K562 (cell line): ENCODE results near the gene TCL1B. TPM values are rescaled to one million over a fixed set of nuclear protein-coding genes. Genes with fewer than 3 reads are reported as not detected.

Source experiments
- ATAC-seq: fragments of 200-7000 bp; cut with Tn5 transposase; 3 replicates; pipeline ENCODE4 v1.9.1; 2020; ENCODE audit warnings: moderate library complexity
- BruUV-seq: library from RNA; stranded (reverse); fragments of 400-500 nt; replicated peaks from 2 replicates; lab custom pipeline; 2021; lab: Mats Ljungman, UMichigan
- CTCF ChIA-PET: fragments of 300-600 bp; formaldehyde crosslinking; extraction: SDS; loops from one replicate; lab custom pipeline; 2021; ENCODE audit warnings: low intra/inter-chr PET ratio; lab: Yijun Ruan, JAX
- POLR2A ChIA-PET: fragments of 300-600, 350-650 bp; sonication (Branson Sonifier 250); formaldehyde crosslinking; extraction: SDS; loops from one replicate; lab custom pipeline; 2021; ENCODE audit warnings: antibody characterized with exemption, inconsistent platforms; lab: Yijun Ruan, JAX
- DNase-seq, 4 experiments: peaks; one replicate each; pipeline versions ENCODE4 v3.0.0 to v3.0.0-alpha.2; 2011 to 2018; ENCODE audit warnings: low spot score in 3 of 4, mixed read lengths in 3 of 4; ENCODE audit errors: extremely low read depth in 1 of 4
- FAIRE-seq: peaks from 2 replicates; lab custom pipeline; 2011; peaks lifted over from hg19 to GRCh38; lab: Jason Lieb, UNC
- H2AFZ ChIP-seq: 2 replicates; pipeline ENCODE4 v1.6.0; 2011; ENCODE audit warnings: low read depth, low read length, control low read depth, inconsistent platforms
- H3K27ac ChIP-seq: fragments of 200-600 bp; 3 replicates; pipeline ENCODE4 v1.8.0; 2011; ENCODE audit warnings: low read depth, mild to moderate bottlenecking, control low read depth, inconsistent platforms, low read length, moderate library complexity, mixed read lengths; ENCODE audit errors: extremely low read depth
- H3K27me3 ChIP-seq, 2 experiments: fragments of 300-600 bp in 1 of 2; 2 replicates in 1 of 2; 3 replicates in 1 of 2; pipeline versions ENCODE4 v1.6.0 to v1.8.0; 2011; ENCODE audit warnings: inconsistent platforms in 2 of 2, low read length in 2 of 2, mild to moderate bottlenecking in 1 of 2, mixed read lengths in 1 of 2, moderate library complexity in 1 of 2; ENCODE audit not compliant: control insufficient read depth in 2 of 2, insufficient read depth in 2 of 2
- H3K36me3 ChIP-seq: fragments of 300-600 bp; 3 replicates; pipeline ENCODE4 v1.8.0; 2011; ENCODE audit warnings: mild to moderate bottlenecking, low read length, inconsistent platforms; ENCODE audit not compliant: control insufficient read depth, insufficient read depth
- H3K4me1 ChIP-seq, 2 experiments: fragments of 200-600 bp in 1 of 2; replicated peaks in 1 of 2; 2 replicates in 1 of 2; 3 replicates in 1 of 2; pipeline versions ENCODE4 v1.5.1 to v1.8.0; 2011; ENCODE audit warnings: inconsistent platforms in 2 of 2, low read length in 2 of 2, mild to moderate bottlenecking in 1 of 2, mixed read lengths in 1 of 2, moderate library complexity in 1 of 2; ENCODE audit not compliant: control insufficient read depth in 2 of 2, insufficient read depth in 2 of 2
- H3K4me2 ChIP-seq: 2 replicates; pipeline ENCODE4 v1.6.1; 2011; ENCODE audit warnings: low read length, control low read depth, inconsistent platforms, mixed read lengths; ENCODE audit not compliant: insufficient read depth
- H3K4me3 ChIP-seq: fragments of 200-600 bp; sonication (generic), shearing (Covaris generic); 2 replicates; pipeline ENCODE4 v1.5.1; 2016; ENCODE audit warnings: control low read depth, inconsistent platforms
- H3K79me2 ChIP-seq: fragments of 200-600 bp; 3 replicates; pipeline ENCODE4 v1.8.0; 2011; ENCODE audit warnings: low read length, inconsistent platforms; ENCODE audit not compliant: control insufficient read depth, insufficient read depth
- H3K9ac ChIP-seq, 2 experiments: 2 replicates each; pipeline versions ENCODE4 v1.6.0 to v1.6.1; 2011; ENCODE audit warnings: low read depth in 2 of 2, low read length in 2 of 2, control low read depth in 1 of 2, inconsistent platforms in 1 of 2, mild to moderate bottlenecking in 1 of 2, mixed read lengths in 1 of 2; ENCODE audit not compliant: insufficient read depth in 1 of 2
- H3K9me1 ChIP-seq: one replicate; pipeline ENCODE4 v1.6.0; 2011; ENCODE audit warnings: inconsistent platforms, mild to moderate bottlenecking, low read length, moderate library complexity; ENCODE audit not compliant: control insufficient read depth, insufficient read depth
- H3K9me3 ChIP-seq: replicated peaks from 2 replicates; pipeline ENCODE4 v1.5.1; 2011; ENCODE audit warnings: low read depth, low read length, inconsistent platforms; ENCODE audit not compliant: control insufficient read depth, insufficient read depth
- H4K20me1 ChIP-seq: replicated peaks from 2 replicates; pipeline ENCODE4 v1.6.1; 2011; ENCODE audit warnings: low read length, inconsistent platforms, mixed read lengths; ENCODE audit not compliant: control insufficient read depth, insufficient read depth
- ARNT ChIP-seq, 2 experiments: fragments of 450-650 bp; IDR thresholded peaks; 2 replicates each; pipeline ENCODE4 v1.6.1; 2016; ENCODE audit warnings: mild to moderate bottlenecking in 1 of 2
- ATF1 ChIP-seq, 2 experiments: fragments of 450-650 bp in 1 of 2; IDR thresholded peaks; 2 replicates each; pipeline ENCODE4 v1.6.1; 2016; ENCODE audit warnings: missing compliant biosample characterization in 1 of 2, missing genetic modification characterization in 1 of 2
- CHD4 ChIP-seq: fragments of 200-600 bp; sonication (generic); IDR thresholded peaks from 3 replicates; pipeline ENCODE4 v1.6.1; 2012; ENCODE audit warnings: low read depth, mild to moderate bottlenecking, mixed read lengths, low read length, inconsistent platforms; ENCODE audit not compliant: insufficient read depth, insufficient replicate concordance, poor library complexity, severe bottlenecking
- HIVEP1 ChIP-seq: fragments of 250-450 bp; sonication (Bioruptor Pico); IDR thresholded peaks from 2 replicates; pipeline ENCODE4 v1.4.0; 2020; ENCODE audit warnings: mild to moderate bottlenecking
- MED1 ChIP-seq: sonication (generic); formaldehyde crosslinking; IDR thresholded peaks from 2 replicates; pipeline ENCODE4 v1.8.1; 2023; ENCODE audit warnings: missing genetic modification reagents, borderline replicate concordance
- POLR2G ChIP-seq: fragments of 200-400 bp; formaldehyde crosslinking; IDR thresholded peaks from 2 replicates; pipeline ENCODE4 v1.6.1; 2017; ENCODE audit warnings: low read depth, mild to moderate bottlenecking, antibody characterized with exemption, low read length, moderate library complexity
- PRDM10 ChIP-seq: fragments of 450-650 bp; IDR thresholded peaks from 2 replicates; pipeline ENCODE4 v1.6.1; 2018; ENCODE audit not compliant: partially characterized antibody
- SMAD2 ChIP-seq: fragments of 150-350 bp; IDR thresholded peaks from 2 replicates; pipeline ENCODE4 v1.6.1; 2014; ENCODE audit warnings: low read depth, mild to moderate bottlenecking, low read length
- THAP7 ChIP-seq: fragments of 250-450 bp; sonication (Bioruptor Pico); IDR thresholded peaks from 2 replicates; pipeline ENCODE4 v1.5.0; 2021
- ZBTB1 ChIP-seq: sonication (generic); formaldehyde crosslinking; IDR thresholded peaks from 2 replicates; pipeline ENCODE4 v1.8.1; 2023; ENCODE audit warnings: missing genetic modification reagents, low read depth, mild to moderate bottlenecking, borderline replicate concordance
- ZBTB8A ChIP-seq: fragments of 450-650 bp; IDR thresholded peaks from 2 replicates; pipeline ENCODE4 v1.6.1; 2018; ENCODE audit warnings: mild to moderate bottlenecking, moderate library complexity; ENCODE audit not compliant: partially characterized antibody
- ZC3H11A ChIP-seq: IDR thresholded peaks from 2 replicates; pipeline ENCODE4 v1.6.1; 2012; ENCODE audit warnings: low read depth, low read length, improper control_type of control experiment
- ZNF584 ChIP-seq: fragments of 200-800 bp; sonication (Bioruptor generic); IDR thresholded peaks from 2 replicates; pipeline ENCODE4 v1.6.1; 2016; ENCODE audit warnings: low read depth, mild to moderate bottlenecking, missing genetic modification characterization, missing compliant biosample characterization
- WGBS: fragments of 100-300 bp; shearing (Covaris generic); methylation state at CpG from one replicate; pipeline ENCODE4 v1.1.6; 2016; ENCODE audit warnings: low coverage, mixed read lengths; ENCODE audit not compliant: insufficient coverage; ENCODE audit errors: missing lambda C conversion rate; 5-methylcytosine and 5-hydroxymethylcytosine counted together
- in situ Hi-C: fragments of 300-500 bp; cut with MboI; formaldehyde crosslinking; loops from 4 replicates; pipeline ENCODE4 v1.15.0; 2018; ENCODE audit warnings: inconsistent platforms, mixed read lengths
- intact Hi-C: fragments of 100-400 bp; cut with micrococcal nuclease; formaldehyde crosslinking; loops from 2 replicates; pipeline ENCODE4 v1.14.2; 2022
- polyA plus RNA-seq, 8 experiments: library from polyadenylated mRNA; depleted of rRNA in 4 of 8; stranded (reverse) in 5 of 8; unstranded in 3 of 8; fragments of >200 nt; fragmentation: Nextera tagmentation in 2 of 8; fragmentation: Illumina TruSeq in 1 of 8; extraction: Ambion mirVana in 2 of 8; extraction: Trizol in 1 of 8; gene quantifications; 2 replicates each; pipeline versions ENCODE4 v1.2.1 to v1.2.3, GENCODE V29; 2011 to 2014; ENCODE audit warnings: inconsistent platforms in 1 of 8, missing spikeins in 1 of 8
- total RNA-seq, 7 experiments: library from RNA; depleted of rRNA in 6 of 7; stranded (reverse); fragments of >200 nt in 6 of 7; fragmentation: Illumina TruSeq in 2 of 7; extraction: Trizol in 2 of 7; gene quantifications; 2 replicates each; pipeline versions ENCODE4 v1.2.1 to v1.2.3, GENCODE V29; 2011 to 2021; ENCODE audit warnings: low replicate concordance in 1 of 7
- TF ChIP-seq, protein P1 (sequence below): fragments of 450-650 bp; formaldehyde crosslinking; IDR thresholded peaks from 2 replicates; pipeline ENCODE4 v1.4.0; 2020; ENCODE audit warnings: mild to moderate bottlenecking
- TF ChIP-seq, protein P2 (sequence below): sonication (generic); formaldehyde crosslinking; IDR thresholded peaks from 2 replicates; pipeline ENCODE4 v1.8.0; 2022; ENCODE audit warnings: mild to moderate bottlenecking, missing genetic modification reagents

Gene TCL1B
- total and polyA plus RNA-seq, 9 of the 15 experiments (the other 6 are each of a cell fraction or from before 2014, with no cell fraction given), result not detected

DNA sequence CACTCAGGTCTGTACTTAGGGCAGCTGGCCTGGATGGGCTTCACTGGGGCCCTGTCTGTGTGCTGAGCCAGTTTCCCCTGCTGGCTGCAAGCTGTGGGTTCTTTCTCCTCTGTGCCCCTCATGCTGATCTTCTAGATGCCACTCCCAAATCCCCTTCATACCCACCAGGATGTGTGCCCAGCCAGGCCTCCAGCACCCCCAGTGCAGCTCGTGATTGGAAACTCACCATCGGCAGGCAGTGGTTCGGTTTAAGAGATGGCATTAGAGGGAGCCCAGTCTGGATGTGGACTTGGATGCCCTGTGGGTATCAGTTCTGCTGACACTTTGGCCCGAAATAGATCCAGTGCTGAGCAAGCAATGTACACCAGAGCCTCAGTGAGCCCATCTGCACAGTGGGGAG lies 5.9 kb downstream of the TCL1B start (continued):
- TF ChIP-seq, protein P1, sequence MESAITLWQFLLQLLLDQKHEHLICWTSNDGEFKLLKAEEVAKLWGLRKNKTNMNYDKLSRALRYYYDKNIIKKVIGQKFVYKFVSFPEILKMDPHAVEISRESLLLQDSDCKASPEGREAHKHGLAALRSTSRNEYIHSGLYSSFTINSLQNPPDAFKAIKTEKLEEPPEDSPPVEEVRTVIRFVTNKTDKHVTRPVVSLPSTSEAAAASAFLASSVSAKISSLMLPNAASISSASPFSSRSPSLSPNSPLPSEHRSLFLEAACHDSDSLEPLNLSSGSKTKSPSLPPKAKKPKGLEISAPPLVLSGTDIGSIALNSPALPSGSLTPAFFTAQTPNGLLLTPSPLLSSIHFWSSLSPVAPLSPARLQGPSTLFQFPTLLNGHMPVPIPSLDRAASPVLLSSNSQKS (CRISPR knock-in tag), result no peak
- TF ChIP-seq CHD4 (no peak), SMAD2 (no peak), HIVEP1 (no peak), ZNF584 (CRISPR knock-in tag) (no peak)

GRCh38 chr14:95695051-95695450 lies 8.8 kb downstream of the TCL1B start:
- Histone ChIP-seq H3K79me2 (no peaks in the 10 kb centered on the region), H3K4me1 (no peaks in the 10 kb centered on the region), H3K4me2 (no peak overlapping the region), H3K36me3 (no peaks in the 10 kb centered on the region), H3K9me1 (no peaks in the 10 kb centered on the region), H3K27ac (no peak overlapping the region), H3K27me3 (peaks cover 0 to 36% of the 10 kb centered on the region in 2 experiments; a peak in 3 of 5 replicates), H3K9me3 (no peaks in the 10 kb centered on the region), H4K20me1 (no peaks in the 10 kb centered on the region), H3K4me3 (no peak overlapping the region), H3K9ac (no peak overlapping the region), H2AFZ (no peak overlapping the region)
- ATAC-seq, result no peak
- WGBS, result 0% methylated on average over 4 of the region's 5 CpGs
- FAIRE-seq, result no peak
- in situ Hi-C loops, result no loop called here
- ChIA-PET CTCF (no interaction called here), POLR2A (interaction anchor here (0.6 kb wide), 1 partner anchor 542 kb away, joined by 3 read pairs; no protein-coding TSS in a partner anchor)
- no peak for DNase-seq
- intact Hi-C loops, result no loop called here
- BruUV-seq, result no TSS peak
- TF ChIP-seq, protein P2, sequence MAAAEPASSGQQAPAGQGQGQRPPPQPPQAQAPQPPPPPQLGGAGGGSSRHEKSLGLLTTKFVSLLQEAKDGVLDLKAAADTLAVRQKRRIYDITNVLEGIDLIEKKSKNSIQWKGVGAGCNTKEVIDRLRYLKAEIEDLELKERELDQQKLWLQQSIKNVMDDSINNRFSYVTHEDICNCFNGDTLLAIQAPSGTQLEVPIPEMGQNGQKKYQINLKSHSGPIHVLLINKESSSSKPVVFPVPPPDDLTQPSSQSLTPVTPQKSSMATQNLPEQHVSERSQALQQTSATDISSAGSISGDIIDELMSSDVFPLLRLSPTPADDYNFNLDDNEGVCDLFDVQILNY (CRISPR knock-in tag), result no peak
- TF ChIP-seq MED1, result no peak
- TF ChIP-seq ARNT (IDR thresholded peaks at IDR 0.05), result no peak
- TF ChIP-seq THAP7 (CRISPR knock-in tag), result no peak
- TF ChIP-seq POLR2G, result no peak
- TF ChIP-seq PRDM10, result no peak
- TF ChIP-seq ZC3H11A, result no peak
- no peak for TF ChIP-seq ZBTB1 (CRISPR knock-in tag)
- TF ChIP-seq ZBTB8A, result no peak
- TF ChIP-seq ATF1 (CRISPR knock-in tag; IDR thresholded peaks at IDR 0.05), result no peak
- no peak for TF ChIP-seq ATF1 (tag; IDR thresholded peaks at IDR 0.05)
